ENCODE results near the gene SUPT3H.

- TF ChIP-seq TAF1 (IDR thresholded peaks at IDR 0.05; ENCODE audit: low read depth, low read length): no peak
- TF ChIP-seq POLR2A (IDR thresholded peaks at IDR 0.05; ENCODE audit: low read depth, low read length): no peak
- no peak for TF ChIP-seq POLR2AphosphoS5 (IDR thresholded peaks at IDR 0.05; ENCODE audit: low read depth, low read length)
Measured at GRCh38 chr6:45045253-45045601, 332.5 kb downstream of the SUPT3H start.
